Lung (tissue), 12 donors: ENCODE measurements around the gene DUSP22. TPM values are rescaled to one million over a fixed set of nuclear protein-coding genes. Genes with fewer than 3 reads are reported as not detected.

ENCODE experiments used
- ATAC-seq: fragments of 200-7000 bp; cut with Tn5 transposase; one replicate; pipeline ENCODE4 v1.9.1; 2020; ENCODE audit warnings: moderate number of reproducible peaks; ENCODE audit not compliant: insufficient read depth, low FRiP score
- DNase-seq, 3 donors: peaks; one replicate each; pipeline ENCODE4 v3.0.0-alpha.2; 2013 to 2017
- H3K27ac ChIP-seq, 2 donors: one replicate each; pipeline ENCODE4 v1.5.1; 2013; ENCODE audit warnings: mild to moderate bottlenecking in 2 of 2, moderate library complexity in 2 of 2, control low read depth in 1 of 2, inconsistent platforms in 1 of 2, low read depth in 1 of 2, low read length in 1 of 2
- H3K27me3 ChIP-seq, 3 donors: one replicate each; pipeline ENCODE4 v1.5.1; 2013; ENCODE audit warnings: low read length in 2 of 3; ENCODE audit not compliant: control insufficient read depth in 3 of 3, insufficient read depth in 3 of 3
- H3K36me3 ChIP-seq, 4 donors: one replicate each; pipeline ENCODE4 v1.5.1; 2013; ENCODE audit warnings: low read length in 4 of 4, mild to moderate bottlenecking in 1 of 4, moderate library complexity in 1 of 4; ENCODE audit not compliant: control insufficient read depth in 4 of 4, insufficient read depth in 4 of 4
- H3K4me1 ChIP-seq, 5 donors: one replicate each; pipeline ENCODE4 v1.5.1; 2013; ENCODE audit warnings: low read length in 5 of 5, mild to moderate bottlenecking in 2 of 5, moderate library complexity in 1 of 5; ENCODE audit not compliant: control insufficient read depth in 5 of 5, insufficient read depth in 5 of 5
- H3K4me3 ChIP-seq: one replicate; pipeline ENCODE4 v1.5.1; 2013; ENCODE audit warnings: mild to moderate bottlenecking, control low read depth, moderate library complexity
- H3K9ac ChIP-seq, 2 donors: one replicate each; pipeline ENCODE4 v1.5.1; 2013; ENCODE audit warnings: low read length in 2 of 2, control low read depth in 1 of 2; ENCODE audit not compliant: insufficient read depth in 1 of 2
- H3K9me3 ChIP-seq, 4 donors: one replicate each; pipeline ENCODE4 v1.5.1; 2013; ENCODE audit warnings: low read length in 3 of 4, mild to moderate bottlenecking in 1 of 4, moderate library complexity in 1 of 4; ENCODE audit not compliant: control insufficient read depth in 4 of 4, insufficient read depth in 3 of 4
- CTCF ChIP-seq: IDR thresholded peaks from 2 replicates; pipeline ENCODE4 v1.5.1; 2012; ENCODE audit warnings: mild to moderate bottlenecking; ENCODE audit errors: control extremely low read depth, extremely low read depth
- WGBS, 2 donors: extraction: QIAGEN DNeasy Blood & Tissue Kit; methylation state at CpG; one replicate each; pipeline ENCODE4 v1.1.7; 2013; 5-methylcytosine and 5-hydroxymethylcytosine counted together
- polyA plus RNA-seq, 2 donors: library from polyadenylated mRNA; stranded (reverse); fragments of 200-250 nt; gene quantifications; one replicate each; pipeline ENCODE4 v1.2.1, GENCODE V29; 2013
- total RNA-seq, 2 donors: library from RNA; depleted of rRNA in 1 of 2; stranded (reverse); fragments of >200 nt in 1 of 2; gene quantifications; one replicate each; pipeline ENCODE4 v1.2.1, GENCODE V29; 2014 to 2021
- donor health status: control.
- donor health status: control.
- donor health status: Bipolar disorder and iron deficiency.
- donor health status: healthy.
- donor health status: DM: yes; HTN: yes; CAD: no.

The DUSP22 gene
- total and polyA plus RNA-seq, 4 donors: 38.9 to 51.1 (median 43.8) TPM

- Histone ChIP-seq H3K4me3 (no peak overlapping the region), H3K9ac (no peak overlapping the region), H3K27me3 (no peaks in the 10 kb centered on the region), H3K4me1 (peaks cover 3 to 10% (median 6%) of the 10 kb centered on the region in 5 donors), H3K36me3 (peaks cover 0 to 2% (median 0%) of the 10 kb centered on the region in 4 donors), H3K27ac (no peak overlapping the region), H3K9me3 (peaks cover 0 to 8% (median 2%) of the 10 kb centered on the region in 4 donors)
- no peak for ATAC-seq
- DNase-seq: no peak
- WGBS, 2 donors: 72 to 83% methylated on average over 2 of the region's 2 CpGs
- TF ChIP-seq CTCF: no peak
These were observed 18.4 kb downstream of the DUSP22 start for GRCh38 chr6:310671-311070.

- Histone ChIP-seq H3K36me3 (peaks cover 0 to 2% (median 0%) of the 10 kb centered on the region in 4 donors), H3K4me1 (peaks cover 2 to 11% (median 4%) of the 10 kb centered on the region in 5 donors), H3K9me3 (peaks cover 0 to 8% (median 2%) of the 10 kb centered on the region in 4 donors), H3K9ac (no peak overlapping the region), H3K27me3 (no peaks in the 10 kb centered on the region), H3K27ac (no peak overlapping the region), H3K4me3 (no peak overlapping the region)
- DNase-seq (peak in 2 of 3 donors; percentile 34 to 53), ATAC-seq (no peak)
- TF ChIP-seq CTCF: no peak
- WGBS, 2 donors: 67% methylated on average over 17 of the region's 17 CpGs
These were observed 19.5 kb downstream of the DUSP22 start for GRCh38 chr6:311679-312220.

- Histone ChIP-seq H3K4me3 (no peak overlapping the region), H3K4me1 (peaks cover 0 to 9% (median 8%) of the 10 kb centered on the region in 5 donors), H3K9ac (no peak overlapping the region), H3K36me3 (peaks cover 0 to 2% (median 0%) of the 10 kb centered on the region in 4 donors), H3K27me3 (no peaks in the 10 kb centered on the region), H3K27ac (peak overlapping the region; percentile 2 to 3), H3K9me3 (peaks cover 0 to 8% (median 0%) of the 10 kb centered on the region in 4 donors)
- peak; percentile 49 for ATAC-seq
- TF ChIP-seq CTCF: no peak
- DNase-seq: no peak
- 39 to 46% methylated on average over 2 of the region's 2 CpGs for WGBS, 2 donors
These were observed 20.8 kb downstream of the DUSP22 start for GRCh38 chr6:313087-313486.

GRCh38 chr6:313917-314316 lies 21.6 kb downstream of the DUSP22 start:
- H3K4me1 ChIP-seq: peaks cover 0 to 9% (median 8%) of the 10 kb centered on the region in 5 donors
- H3K9ac ChIP-seq: no peak overlapping the region
- peaks cover 0 to 8% (median 0%) of the 10 kb centered on the region in 4 donors for H3K9me3 ChIP-seq
- ATAC-seq: no peak
- H3K36me3 ChIP-seq: peaks cover 0 to 2% (median 0%) of the 10 kb centered on the region in 4 donors
- 93 to 95% methylated on average over 10 of the region's 10 CpGs for WGBS, 2 donors
- no peaks in the 10 kb centered on the region for H3K27me3 ChIP-seq
- DNase-seq: no peak
- no peak overlapping the region for H3K4me3 ChIP-seq
- no peak overlapping the region for H3K27ac ChIP-seq
- TF ChIP-seq CTCF: no peak
